ENCODE results near the gene LHX4.

The LHX4 gene

GRCh38 chr1:180195916-180196315, 34.1 kb upstream of the LHX4 start:
- Histone ChIP-seq H3K4me1 (ENCODE audit: control insufficient read depth, low read length) (no peaks in the 10 kb centered on the region), H3K36me3 (ENCODE audit: control insufficient read depth, low read length) (no peaks in the 10 kb centered on the region), H3K27ac (ENCODE audit: low read depth, low read length) (no peak overlapping the region), H3K9me3 (ENCODE audit: control insufficient read depth, insufficient read depth, low read length) (no peaks in the 10 kb centered on the region), H3K9me2 (replicated peaks; ENCODE audit: control insufficient read depth, low read length) (no peaks in the 10 kb centered on the region), H3K27me3 (ENCODE audit: control insufficient read depth, low read length) (no peaks in the 10 kb centered on the region), H3K79me2 (ENCODE audit: control insufficient read depth, low read length) (no peaks in the 10 kb centered on the region), H3K4me2 (ENCODE audit: low read length) (no peak overlapping the region), H4K20me1 (ENCODE audit: control insufficient read depth, insufficient read depth, low read depth, low read length) (no peaks in the 10 kb centered on the region), H3F3A (ENCODE audit: control insufficient read depth, insufficient read depth) (no peaks in the 10 kb centered on the region), H3K4me3 (ENCODE audit: low read length) (no peak overlapping the region)
- TF ChIP-seq, protein P1, sequence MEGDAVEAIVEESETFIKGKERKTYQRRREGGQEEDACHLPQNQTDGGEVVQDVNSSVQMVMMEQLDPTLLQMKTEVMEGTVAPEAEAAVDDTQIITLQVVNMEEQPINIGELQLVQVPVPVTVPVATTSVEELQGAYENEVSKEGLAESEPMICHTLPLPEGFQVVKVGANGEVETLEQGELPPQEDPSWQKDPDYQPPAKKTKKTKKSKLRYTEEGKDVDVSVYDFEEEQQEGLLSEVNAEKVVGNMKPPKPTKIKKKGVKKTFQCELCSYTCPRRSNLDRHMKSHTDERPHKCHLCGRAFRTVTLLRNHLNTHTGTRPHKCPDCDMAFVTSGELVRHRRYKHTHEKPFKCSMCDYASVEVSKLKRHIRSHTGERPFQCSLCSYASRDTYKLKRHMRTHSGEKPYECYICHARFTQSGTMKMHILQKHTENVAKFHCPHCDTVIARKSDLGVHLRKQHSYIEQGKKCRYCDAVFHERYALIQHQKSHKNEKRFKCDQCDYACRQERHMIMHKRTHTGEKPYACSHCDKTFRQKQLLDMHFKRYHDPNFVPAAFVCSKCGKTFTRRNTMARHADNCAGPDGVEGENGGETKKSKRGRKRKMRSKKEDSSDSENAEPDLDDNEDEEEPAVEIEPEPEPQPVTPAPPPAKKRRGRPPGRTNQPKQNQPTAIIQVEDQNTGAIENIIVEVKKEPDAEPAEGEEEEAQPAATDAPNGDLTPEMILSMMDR (IDR thresholded peaks at IDR 0.05; ENCODE audit: low read depth, low read length, poor library complexity, severe bottlenecking) = no peak
- TF ChIP-seq EZH2phosphoT487 (IDR thresholded peaks at IDR 0.05; ENCODE audit: borderline replicate concordance, low read length) = no peak

DNA sequence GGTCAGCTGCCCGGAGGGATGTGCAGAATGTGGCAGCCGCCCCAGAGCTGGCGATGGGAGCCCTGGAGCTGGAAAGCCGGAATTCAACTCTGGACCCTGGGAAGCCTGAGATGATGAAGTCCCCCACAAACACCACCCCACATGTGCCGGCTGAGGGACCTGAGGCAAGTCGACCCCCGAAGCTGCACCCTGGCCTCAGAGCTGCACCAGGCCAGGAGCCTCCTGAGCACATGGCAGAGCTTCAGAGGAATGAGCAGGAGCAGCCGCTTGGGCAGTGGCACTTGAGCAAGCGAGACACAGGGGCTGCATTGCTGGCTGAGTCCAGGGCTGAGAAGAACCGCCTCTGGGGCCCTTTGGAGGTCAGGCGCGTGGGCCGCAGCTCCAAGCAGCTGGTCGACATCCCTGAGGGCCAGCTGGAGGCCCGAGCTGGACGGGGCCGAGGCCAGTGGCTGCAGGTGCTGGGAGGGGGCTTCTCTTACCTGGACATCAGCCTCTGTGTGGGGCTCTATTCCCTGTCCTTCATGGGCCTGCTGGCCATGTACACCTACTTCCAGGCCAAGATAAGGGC, 33.5 kb upstream of the LHX4 start:
- Histone ChIP-seq H3K9me3 (ENCODE audit: control insufficient read depth, insufficient read depth, low read length) (no peaks in the 10 kb centered on the region), H3K79me2 (ENCODE audit: control insufficient read depth, low read length) (no peaks in the 10 kb centered on the region), H3F3A (ENCODE audit: control insufficient read depth, insufficient read depth) (no peaks in the 10 kb centered on the region), H3K4me3 (ENCODE audit: low read length) (no peak overlapping the region), H4K20me1 (ENCODE audit: control insufficient read depth, insufficient read depth, low read depth, low read length) (no peaks in the 10 kb centered on the region), H3K27ac (ENCODE audit: low read depth, low read length) (no peak overlapping the region), H3K36me3 (ENCODE audit: control insufficient read depth, low read length) (no peaks in the 10 kb centered on the region), H3K27me3 (ENCODE audit: control insufficient read depth, low read length) (no peaks in the 10 kb centered on the region), H3K4me2 (ENCODE audit: low read length) (no peak overlapping the region), H3K4me1 (ENCODE audit: control insufficient read depth, low read length) (no peaks in the 10 kb centered on the region), H3K9me2 (replicated peaks; ENCODE audit: control insufficient read depth, low read length) (no peaks in the 10 kb centered on the region)
- TF ChIP-seq, protein P1 (IDR thresholded peaks at IDR 0.05; ENCODE audit: low read depth, low read length, poor library complexity, severe bottlenecking) = no peak
- TF ChIP-seq EZH2phosphoT487 (IDR thresholded peaks at IDR 0.05; ENCODE audit: borderline replicate concordance, low read length) = no peak

DNA sequence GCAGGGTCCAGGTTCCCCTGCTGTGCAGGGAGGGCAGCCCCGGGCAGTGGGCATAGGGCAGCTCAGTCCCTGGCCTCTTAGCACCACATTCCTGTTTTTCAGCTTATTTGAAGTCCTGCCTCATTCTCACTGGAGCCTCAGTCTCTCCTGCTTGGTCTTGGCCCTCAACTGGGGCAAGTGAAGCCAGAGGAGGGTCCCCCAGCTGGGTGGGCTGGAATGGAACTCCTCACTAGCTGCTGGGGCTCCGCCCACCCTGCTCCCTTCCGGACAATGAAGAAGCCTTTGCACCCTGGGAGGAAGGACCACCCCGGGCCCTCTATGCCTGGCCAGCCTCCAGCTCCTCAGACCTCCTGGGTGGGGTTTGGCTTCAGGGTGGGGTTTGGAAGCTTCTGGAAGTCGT, 32.8 kb upstream of the LHX4 start:
- Histone ChIP-seq H3K27me3 (ENCODE audit: control insufficient read depth, low read length) (no peaks in the 10 kb centered on the region), H3F3A (ENCODE audit: control insufficient read depth, insufficient read depth) (no peaks in the 10 kb centered on the region), H4K20me1 (ENCODE audit: control insufficient read depth, insufficient read depth, low read depth, low read length) (no peaks in the 10 kb centered on the region), H3K36me3 (ENCODE audit: control insufficient read depth, low read length) (no peaks in the 10 kb centered on the region), H3K4me2 (ENCODE audit: low read length) (no peak overlapping the region), H3K4me3 (ENCODE audit: low read length) (no peak overlapping the region), H3K9me3 (ENCODE audit: control insufficient read depth, insufficient read depth, low read length) (no peaks in the 10 kb centered on the region), H3K4me1 (ENCODE audit: control insufficient read depth, low read length) (no peaks in the 10 kb centered on the region), H3K27ac (ENCODE audit: low read depth, low read length) (no peak overlapping the region), H3K9me2 (replicated peaks; ENCODE audit: control insufficient read depth, low read length) (no peaks in the 10 kb centered on the region), H3K79me2 (ENCODE audit: control insufficient read depth, low read length) (no peaks in the 10 kb centered on the region)
- TF ChIP-seq, protein P1 (IDR thresholded peaks at IDR 0.05; ENCODE audit: low read depth, low read length, poor library complexity, severe bottlenecking) = no peak
- no peak for TF ChIP-seq EZH2phosphoT487 (IDR thresholded peaks at IDR 0.05; ENCODE audit: borderline replicate concordance, low read length)

All from DOHH2 (cell line).